Prostate gland (tissue), 2 donors: ENCODE measurements around the gene CMC4. TPM values are rescaled to one million over a fixed set of nuclear protein-coding genes. Genes with fewer than 3 reads are reported as not detected.

Experiments
- DNase-seq: peaks from one replicate; pipeline ENCODE4 v3.0.0-alpha.2; 2019; ENCODE audit warnings: low spot score
- H3K27ac ChIP-seq, 2 donors: fragments of 200-600 bp; sonication (generic); 2 replicates each; pipeline ENCODE4 v1.5.1; 2017 to 2019
- H3K27me3 ChIP-seq: fragments of 200-600 bp; sonication (generic); replicated peaks from 2 replicates; pipeline ENCODE4 v1.5.1; 2019; ENCODE audit not compliant: insufficient read depth
- H3K36me3 ChIP-seq, 2 donors: fragments of 200-600 bp; sonication (generic); 1 replicate in 1 of 2; 2 replicates in 1 of 2; pipeline versions ENCODE4 v1.5.1 to v1.8.1; 2017 to 2019
- H3K4me1 ChIP-seq: fragments of 200-600 bp; sonication (generic); replicated peaks from 2 replicates; pipeline ENCODE4 v1.5.1; 2019
- H3K4me3 ChIP-seq, 2 donors: fragments of 200-600 bp; sonication (generic); 2 replicates each; pipeline ENCODE4 v1.5.1; 2017 to 2019
- H3K9me3 ChIP-seq: fragments of 200-600 bp; sonication (generic); 2 replicates; pipeline ENCODE4 v1.5.1; 2017
- POLR2A ChIP-seq: fragments of 450-650 bp; IDR thresholded peaks from one replicate; pipeline ENCODE4 v1.6.1; 2016; ENCODE audit warnings: antibody characterized with exemption, mild to moderate bottlenecking
- POLR2AphosphoS5 ChIP-seq: sonication (generic); formaldehyde crosslinking; IDR thresholded peaks from one replicate; pipeline ENCODE4 v1.6.1; 2017; ENCODE audit warnings: antibody characterized with exemption
- WGBS: methylation state at CpG from one replicate; pipeline ENCODE4 v1.1.5; 2018; 5-methylcytosine and 5-hydroxymethylcytosine counted together
- intact Hi-C: fragments of 100-400 bp; cut with DNase I; formaldehyde crosslinking; loops from one replicate; pipeline ENCODE4 v1.14.2; 2022
- total RNA-seq, 2 donors: library from RNA; depleted of rRNA; stranded (reverse); fragments of >200 nt; gene quantifications; one replicate each; pipeline ENCODE4 v1.1.0, GENCODE V29; 2016
- TF ChIP-seq, protein P1 (sequence below), 4 experiments: fragments of 200-600 bp in 2 of 4; fragments of 450-650 bp in 2 of 4; sonication (generic) in 2 of 4; IDR thresholded peaks; 1 replicate in 3 of 4; 2 replicates in 1 of 4; pipeline ENCODE4 v1.5.1; 2016 to 2019; ENCODE audit warnings: antibody characterized with exemption in 4 of 4, mild to moderate bottlenecking in 2 of 4, moderate library complexity in 2 of 4

Gene CMC4
- total RNA-seq, 2 donors from 2014 or later, result 23.2 to 27.4 TPM

DNA sequence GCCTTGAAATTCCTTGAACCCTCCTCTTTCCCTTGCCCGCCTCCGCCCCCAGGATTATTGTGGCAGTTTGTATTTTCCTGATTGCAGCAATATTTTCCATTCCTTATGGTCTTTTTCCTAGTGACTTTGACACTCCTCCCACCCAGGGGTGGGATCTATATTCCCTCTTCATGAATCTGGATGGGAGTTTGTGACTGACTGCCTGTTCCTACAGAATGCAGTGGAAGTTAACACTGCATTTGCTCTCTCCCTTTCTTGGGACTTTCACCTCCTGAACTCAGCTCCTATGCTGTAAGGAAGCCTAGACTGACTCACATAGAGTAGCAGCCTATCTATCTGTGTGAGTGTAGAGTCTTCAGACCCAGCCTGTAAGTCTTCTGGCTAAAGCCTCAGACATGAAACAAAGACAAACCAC is 42.1 kb downstream of the CMC4 start:
- no peak overlapping the region for H3K27ac ChIP-seq
- intact Hi-C loops, result no loop called here

GRCh38 chrX:155028129-155028528 is 42.8 kb downstream of the CMC4 start:
- Histone ChIP-seq H3K36me3 (no peaks in the 10 kb centered on the region), H3K27ac (peak overlapping the region; percentile 92 to 95), H3K9me3 (no peaks in the 10 kb centered on the region), H3K27me3 (no peaks in the 10 kb centered on the region), H3K4me1 (no peaks in the 10 kb centered on the region), H3K4me3 (peak overlapping the region; percentile 56 to 59)
- intact Hi-C loops, result no loop called here
- WGBS, result 7% methylated on average over 3 of the region's 3 CpGs
- DNase-seq, result no peak
- TF ChIP-seq POLR2A (no peak), POLR2AphosphoS5 (no peak)
- TF ChIP-seq, protein P1, sequence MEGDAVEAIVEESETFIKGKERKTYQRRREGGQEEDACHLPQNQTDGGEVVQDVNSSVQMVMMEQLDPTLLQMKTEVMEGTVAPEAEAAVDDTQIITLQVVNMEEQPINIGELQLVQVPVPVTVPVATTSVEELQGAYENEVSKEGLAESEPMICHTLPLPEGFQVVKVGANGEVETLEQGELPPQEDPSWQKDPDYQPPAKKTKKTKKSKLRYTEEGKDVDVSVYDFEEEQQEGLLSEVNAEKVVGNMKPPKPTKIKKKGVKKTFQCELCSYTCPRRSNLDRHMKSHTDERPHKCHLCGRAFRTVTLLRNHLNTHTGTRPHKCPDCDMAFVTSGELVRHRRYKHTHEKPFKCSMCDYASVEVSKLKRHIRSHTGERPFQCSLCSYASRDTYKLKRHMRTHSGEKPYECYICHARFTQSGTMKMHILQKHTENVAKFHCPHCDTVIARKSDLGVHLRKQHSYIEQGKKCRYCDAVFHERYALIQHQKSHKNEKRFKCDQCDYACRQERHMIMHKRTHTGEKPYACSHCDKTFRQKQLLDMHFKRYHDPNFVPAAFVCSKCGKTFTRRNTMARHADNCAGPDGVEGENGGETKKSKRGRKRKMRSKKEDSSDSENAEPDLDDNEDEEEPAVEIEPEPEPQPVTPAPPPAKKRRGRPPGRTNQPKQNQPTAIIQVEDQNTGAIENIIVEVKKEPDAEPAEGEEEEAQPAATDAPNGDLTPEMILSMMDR (IDR thresholded peaks at IDR 0.05), result no peak

More for the DNA sequence above, 42.1 kb downstream of the CMC4 start:
- H3K36me3 ChIP-seq, result no peaks in the 10 kb centered on the region
- TF ChIP-seq POLR2A, result no peak
- TF ChIP-seq, protein P1 (IDR thresholded peaks at IDR 0.05), result no peak
- no peak for TF ChIP-seq POLR2AphosphoS5
- no peak overlapping the region for H3K4me3 ChIP-seq
- no peaks in the 10 kb centered on the region for H3K9me3 ChIP-seq
- H3K27me3 ChIP-seq, result no peaks in the 10 kb centered on the region
- 97% methylated on average over 2 of the region's 2 CpGs for WGBS
- DNase-seq, result no peak
- no peaks in the 10 kb centered on the region for H3K4me1 ChIP-seq

GRCh38 chrX:155027509-155028066 is 43.3 kb downstream of the CMC4 start:
- intact Hi-C loops, result no loop called here
- no peaks in the 10 kb centered on the region for H3K9me3 ChIP-seq
- H3K27me3 ChIP-seq, result no peaks in the 10 kb centered on the region
- peak; percentile 8 for DNase-seq
- H3K4me1 ChIP-seq, result no peaks in the 10 kb centered on the region
- peak overlapping the region; percentile 56 to 59 for H3K4me3 ChIP-seq
- H3K27ac ChIP-seq, result peak overlapping the region; percentile 92 to 95
- under 1% methylated on average over 14 of the region's 14 CpGs for WGBS
- no peaks in the 10 kb centered on the region for H3K36me3 ChIP-seq
- TF ChIP-seq POLR2A (peak; percentile 54), POLR2AphosphoS5 (peak; percentile 34)
- TF ChIP-seq, protein P1 (IDR thresholded peaks at IDR 0.05), result no peak

GRCh38 chrX:155026727-155027508 is 44.0 kb downstream of the CMC4 start, which contains the start of gene FUNDC2:
Gene FUNDC2 (plus strand): TSS chrX:155026844. CDS start chrX:155026939, 95 bp downstream.
- no peaks in the 10 kb centered on the region for H3K4me1 ChIP-seq
- under 1% methylated on average over 30 of the region's 82 CpGs for WGBS
- TF ChIP-seq POLR2AphosphoS5 (peak; percentile 72), POLR2A (peak; percentile 58)
- TF ChIP-seq, protein P1 (IDR thresholded peaks at IDR 0.05), result no peak
- DNase-seq, result peak; percentile 88
- peak within 1 kb of the TSS; percentile 56 to 59 for H3K4me3 ChIP-seq
- no peaks in the 10 kb centered on the region for H3K9me3 ChIP-seq
- intact Hi-C loops, result no loop called here
- H3K27me3 ChIP-seq, result no peaks in the 10 kb centered on the region
- H3K27ac ChIP-seq, result peak within 1 kb of the TSS; percentile 92 to 95
- H3K36me3 ChIP-seq, result no peaks in the 10 kb centered on the region
